Mucosa of rectum (tissue), 2 donors: ENCODE data around the gene CBY1.

Experiments
- H3K27ac ChIP-seq, 2 donors: one replicate each; pipeline ENCODE4 v1.7.0; 2013; ENCODE audit warnings: inconsistent platforms in 2 of 2, low read depth in 2 of 2, low read length in 2 of 2
- H3K27me3 ChIP-seq, 2 donors: one replicate each; pipeline ENCODE4 v1.7.0; 2013; ENCODE audit warnings: low read length in 2 of 2; ENCODE audit not compliant: control insufficient read depth in 2 of 2, insufficient read depth in 2 of 2
- H3K36me3 ChIP-seq, 2 donors: one replicate each; pipeline ENCODE4 v1.7.0; 2013; ENCODE audit warnings: low read length in 2 of 2; ENCODE audit not compliant: control insufficient read depth in 2 of 2, insufficient read depth in 2 of 2
- H3K4me1 ChIP-seq, 2 donors: one replicate each; pipeline ENCODE4 v1.7.0; 2013; ENCODE audit warnings: low read length in 2 of 2, mild to moderate bottlenecking in 1 of 2; ENCODE audit not compliant: control insufficient read depth in 2 of 2, insufficient read depth in 2 of 2
- H3K4me3 ChIP-seq, 2 donors: one replicate each; pipeline ENCODE4 v1.7.0; 2013; ENCODE audit warnings: low read length in 2 of 2
- H3K9ac ChIP-seq, 2 donors: one replicate each; pipeline ENCODE4 v1.7.0; 2013; ENCODE audit warnings: low read length in 2 of 2, low read depth in 1 of 2, mild to moderate bottlenecking in 1 of 2
- H3K9me3 ChIP-seq, 2 donors: one replicate each; pipeline ENCODE4 v1.7.0; 2013; ENCODE audit warnings: low read length in 2 of 2; ENCODE audit not compliant: control insufficient read depth in 2 of 2
- donor health status: healthy.
- donor health status: Normal muscosa, but diverticular disease.

CBY1 gene

DNA sequence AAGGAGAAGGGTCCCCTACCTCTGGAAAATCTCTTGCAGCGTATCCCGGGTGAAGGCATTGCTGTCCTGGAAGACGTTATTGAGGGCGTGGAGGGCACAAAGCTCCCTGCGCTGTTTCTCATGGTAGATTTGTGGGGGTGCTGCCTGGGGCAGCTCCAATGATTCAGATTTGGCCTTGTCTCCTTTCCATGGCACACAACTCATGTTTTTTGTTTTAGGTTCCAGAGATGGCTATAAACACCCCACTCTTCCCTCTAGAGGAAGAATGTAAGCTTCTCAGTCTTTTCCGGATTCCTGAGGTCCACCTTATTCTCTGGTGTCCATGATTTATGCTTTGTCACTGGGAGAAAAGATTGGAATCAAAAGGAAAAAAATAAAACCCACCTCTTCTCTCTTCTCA lies 43.3 kb downstream of the CBY1 start:
- Histone ChIP-seq H3K4me1 (peaks cover 49 to 54% of the 10 kb centered on the region in 2 donors), H3K36me3 (peaks cover 0 to 2% of the 10 kb centered on the region in 2 donors), H3K9me3 (no peaks in the 10 kb centered on the region), H3K4me3 (peak overlapping the region; percentile 83 to 87), H3K27ac (peak overlapping the region; percentile 98 to 99), H3K9ac (peak overlapping the region; percentile 96 to 99), H3K27me3 (no peaks in the 10 kb centered on the region)

DNA sequence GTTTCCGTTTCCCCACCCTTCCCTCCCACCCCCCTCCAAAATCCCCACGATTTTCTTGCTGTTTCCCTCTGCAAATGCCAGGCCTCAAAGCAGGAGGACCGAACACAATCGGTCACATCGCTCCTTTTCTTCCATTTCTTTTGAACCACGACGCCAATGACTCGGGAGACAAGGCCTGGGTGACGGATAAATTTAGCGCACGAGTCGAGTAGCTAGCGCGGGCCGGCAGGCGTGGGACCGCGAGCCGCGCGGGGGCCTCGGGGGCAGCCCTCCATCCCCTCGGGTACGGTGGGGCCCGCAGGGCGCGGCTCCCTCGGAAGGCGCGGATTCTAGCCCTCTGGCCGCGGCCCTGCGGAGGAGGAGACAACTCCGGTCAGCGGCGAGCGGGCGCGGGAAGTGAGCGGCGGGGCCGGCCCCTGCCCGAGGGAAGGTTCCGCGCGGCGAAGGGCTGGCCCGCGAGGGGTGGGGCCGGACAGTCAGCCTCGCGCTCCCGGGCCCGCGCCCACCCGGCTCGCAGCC lies 43.9 kb downstream of the CBY1 start:
- Histone ChIP-seq H3K4me1 (peaks cover 50 to 52% of the 10 kb centered on the region in 2 donors), H3K9ac (peak overlapping the region; percentile 96 to 99), H3K27me3 (no peaks in the 10 kb centered on the region), H3K36me3 (peaks cover 0 to 2% of the 10 kb centered on the region in 2 donors), H3K9me3 (no peaks in the 10 kb centered on the region), H3K4me3 (peak overlapping the region; percentile 83 to 87), H3K27ac (peak overlapping the region; percentile 98 to 99)

DNA sequence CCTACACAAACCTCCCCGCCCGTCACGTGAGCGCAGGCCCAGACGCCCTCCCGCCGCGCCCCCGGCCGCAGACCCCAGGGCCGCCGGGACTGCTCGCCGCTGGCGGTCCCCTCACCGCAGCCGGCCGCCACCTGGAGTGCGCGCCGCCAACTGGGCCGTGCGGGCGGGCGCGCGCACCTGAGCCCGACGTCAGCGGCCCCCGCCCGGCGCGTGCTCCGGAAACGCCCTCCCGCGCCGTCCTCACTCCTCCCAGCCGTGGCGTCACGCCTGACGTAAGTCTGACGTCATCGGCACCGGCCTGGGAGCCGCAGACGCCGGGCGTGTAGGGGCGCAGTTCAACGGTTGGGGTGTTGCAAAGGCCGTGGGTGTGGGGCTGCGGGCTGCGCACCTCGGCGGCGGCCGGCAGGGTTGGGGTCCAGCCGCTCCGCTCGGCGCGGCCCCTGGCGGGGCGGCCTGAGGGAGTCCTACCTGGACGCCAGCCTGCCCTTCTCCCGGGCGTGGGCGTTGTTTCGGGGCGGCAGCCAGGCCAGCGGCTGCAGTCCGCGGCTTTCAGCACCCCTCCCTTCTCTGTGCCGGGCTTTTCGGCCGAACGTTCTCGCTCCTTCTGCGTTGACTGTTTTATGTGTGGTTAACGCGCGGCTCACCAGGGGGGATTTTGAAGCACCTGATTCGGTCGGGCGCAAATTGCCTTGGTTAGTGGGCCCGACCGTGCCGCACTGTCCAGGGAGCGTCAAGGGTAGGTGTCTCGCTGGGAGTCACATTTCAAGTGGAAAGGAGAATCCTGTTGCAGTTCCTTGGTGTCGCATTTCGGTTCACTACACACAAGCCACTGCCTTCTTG lies 44.6 kb downstream of the CBY1 start, which contains the start of gene JOSD1:
Gene JOSD1, minus strand, starts transcription at position 155 of the 840 bp plus-strand sequence. CDS start 956 bp downstream, outside the sequence.
- Histone ChIP-seq H3K27ac (peak within 1 kb of the TSS; percentile 98 to 99), H3K4me3 (peak within 1 kb of the TSS; percentile 83 to 87), H3K9ac (peak within 1 kb of the TSS; percentile 96 to 99), H3K27me3 (no peaks in the 10 kb centered on the region), H3K36me3 (peaks cover 0 to 2% of the 10 kb centered on the region in 2 donors), H3K9me3 (no peaks in the 10 kb centered on the region), H3K4me1 (peaks cover 44 to 47% of the 10 kb centered on the region in 2 donors)

DNA sequence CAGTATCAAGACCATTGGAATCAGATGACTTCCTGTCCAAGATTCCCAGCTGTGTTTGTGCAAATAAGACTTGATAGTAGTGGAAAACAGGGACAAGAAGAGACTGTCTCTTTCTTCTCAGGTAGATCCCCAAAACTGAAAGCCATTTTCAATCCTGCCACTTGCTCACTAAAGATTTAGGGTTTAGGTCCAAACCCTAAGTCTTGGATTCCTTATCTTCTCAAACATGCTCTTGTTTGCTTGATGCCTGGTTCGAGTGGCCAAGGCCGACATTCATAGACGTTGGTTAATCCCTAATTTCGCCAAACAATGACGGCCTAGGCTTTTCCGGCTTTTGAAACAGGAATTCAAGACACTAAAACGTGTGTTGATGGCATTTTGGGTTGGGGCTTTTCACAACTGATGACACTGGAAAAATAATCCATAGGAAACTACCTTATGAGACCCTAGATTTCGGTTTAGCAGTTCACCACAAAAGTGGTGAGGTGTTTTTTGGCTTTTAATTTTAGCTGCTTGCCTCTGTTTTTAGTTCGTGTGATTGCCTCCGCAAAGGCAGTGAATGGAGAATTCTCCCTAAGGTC lies 48.3 kb downstream of the CBY1 start:
- Histone ChIP-seq H3K9me3 (no peaks in the 10 kb centered on the region), H3K4me1 (peaks cover 31 to 33% of the 10 kb centered on the region in 2 donors), H3K4me3 (peak overlapping the region; percentile 47 to 75), H3K27me3 (no peaks in the 10 kb centered on the region), H3K27ac (peak overlapping the region; percentile 90 to 95), H3K9ac (peak overlapping the region; percentile 64 to 72), H3K36me3 (peaks cover 0 to 9% of the 10 kb centered on the region in 2 donors)

DNA sequence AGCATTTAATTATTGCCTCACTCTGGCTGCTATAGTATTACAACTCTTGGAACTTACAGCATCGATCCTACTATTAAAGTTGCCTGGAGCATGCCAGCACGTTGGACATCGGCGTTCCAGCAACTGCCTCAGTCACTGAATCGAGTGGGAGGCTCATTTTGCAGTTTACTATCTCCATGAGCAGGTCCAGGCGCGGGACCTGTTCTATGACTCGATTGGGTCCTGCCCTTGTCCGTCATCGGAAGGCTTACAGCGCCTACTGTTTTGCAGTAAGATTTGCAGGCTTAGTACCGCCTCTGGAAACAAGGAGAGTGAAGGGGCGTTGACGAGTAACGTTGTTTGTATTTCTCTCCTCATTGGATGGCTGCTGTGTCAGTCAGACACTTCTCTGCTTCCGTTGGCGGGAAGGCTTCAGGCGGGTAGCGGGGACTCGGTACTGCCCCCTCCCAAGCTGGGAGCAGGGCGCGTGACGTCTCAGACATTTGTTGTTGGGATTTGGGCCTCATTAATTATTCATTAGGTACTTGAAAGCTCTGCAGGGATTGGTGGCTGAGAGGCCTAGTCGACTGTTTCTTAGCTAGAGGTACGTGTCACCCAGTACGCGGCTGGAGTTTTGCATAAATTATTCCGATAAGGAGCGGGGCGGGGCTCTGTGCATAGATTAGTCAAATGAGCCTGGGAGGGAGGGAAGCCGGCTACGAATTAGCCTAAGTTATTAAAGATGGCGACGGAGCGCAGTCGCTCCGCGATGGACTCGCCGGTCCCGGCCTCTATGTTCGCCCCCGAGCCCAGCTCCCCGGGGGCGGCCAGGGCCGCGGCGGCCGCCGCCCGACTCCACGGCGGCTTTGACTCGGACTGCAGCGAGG lies 49.0 kb downstream of the CBY1 start, which contains the start of gene GTPBP1:
Gene GTPBP1, plus strand, starts transcription at position 710 of the 866 bp plus-strand sequence. Its CDS starts 12 bp downstream, at position 722.
- H3K4me3 ChIP-seq = peak within 1 kb of the TSS; percentile 89 to 92
- H3K9ac ChIP-seq = peak within 1 kb of the TSS; percentile 91 to 99
- H3K27me3 ChIP-seq = no peaks in the 10 kb centered on the region
- H3K27ac ChIP-seq = peak within 1 kb of the TSS; percentile 95
- no peaks in the 10 kb centered on the region for H3K9me3 ChIP-seq
- H3K36me3 ChIP-seq = peaks cover 0 to 17% of the 10 kb centered on the region in 2 donors
- peaks cover 28 to 31% of the 10 kb centered on the region in 2 donors for H3K4me1 ChIP-seq

DNA sequence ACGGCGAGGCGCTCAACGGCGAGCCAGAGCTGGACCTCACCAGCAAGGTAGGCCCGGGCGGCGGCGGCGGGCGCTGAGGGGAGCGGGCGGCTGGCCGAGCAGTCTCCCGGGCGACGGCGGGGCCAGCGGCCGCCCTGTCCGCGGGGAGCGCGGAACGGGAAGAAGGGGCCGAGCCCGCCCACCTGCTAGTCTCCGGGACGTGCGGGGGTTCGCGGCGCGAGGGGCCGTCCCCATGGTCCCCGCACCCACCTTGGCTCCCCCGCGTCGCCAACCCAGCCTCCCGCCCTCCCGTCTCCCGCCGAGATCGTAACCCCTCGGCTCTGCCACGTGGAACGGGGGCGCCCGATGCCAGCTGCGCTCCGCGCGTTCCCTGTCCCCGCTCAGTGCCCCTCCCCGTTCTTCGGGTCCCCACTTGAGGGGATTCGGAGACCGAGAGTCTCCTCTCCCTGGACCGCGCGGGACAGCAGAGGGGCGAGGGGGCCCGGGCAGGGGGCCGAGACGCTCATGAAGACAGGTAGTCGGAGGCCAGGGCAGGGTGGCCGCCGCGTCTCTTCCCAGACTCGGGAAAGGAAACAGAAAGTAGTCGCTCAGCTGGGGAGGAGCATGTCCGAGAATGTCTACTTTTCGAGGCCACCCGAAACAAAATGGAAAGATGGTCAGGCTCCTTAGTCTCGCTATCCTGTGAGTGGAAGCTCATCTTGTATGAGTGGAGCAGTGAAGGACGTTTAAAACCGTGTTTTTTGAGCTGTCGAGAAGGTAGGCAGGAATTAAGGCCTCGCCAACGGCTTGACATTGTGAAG lies 49.9 kb downstream of the CBY1 start:
- peak overlapping the region; percentile 89 to 92 for H3K4me3 ChIP-seq
- no peaks in the 10 kb centered on the region for H3K27me3 ChIP-seq
- peaks cover 28 to 31% of the 10 kb centered on the region in 2 donors for H3K4me1 ChIP-seq
- H3K36me3 ChIP-seq = peaks cover 0 to 21% of the 10 kb centered on the region in 2 donors
- peak overlapping the region; percentile 95 for H3K27ac ChIP-seq
- H3K9me3 ChIP-seq = no peaks in the 10 kb centered on the region
- peak overlapping the region; percentile 91 to 99 for H3K9ac ChIP-seq

DNA sequence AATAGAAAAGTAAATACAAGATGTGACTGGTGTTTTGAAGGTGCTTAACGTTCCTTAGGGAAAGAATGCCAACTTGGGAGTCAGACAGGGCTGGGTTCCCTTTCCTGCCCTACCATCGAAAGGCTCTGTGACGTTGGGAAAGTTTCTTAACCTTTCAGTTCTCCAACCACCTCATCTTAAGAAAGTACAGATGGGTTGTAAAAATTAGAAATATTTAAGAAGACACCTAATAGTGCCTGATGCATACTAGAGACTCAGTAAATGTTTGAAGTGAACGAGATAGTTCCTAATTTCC lies 50.4 kb downstream of the CBY1 start:
- Histone ChIP-seq H3K9me3 (no peaks in the 10 kb centered on the region), H3K9ac (peak overlapping the region; percentile 91 to 99), H3K27ac (peak overlapping the region; percentile 95), H3K4me3 (peak overlapping the region; percentile 89 to 92), H3K27me3 (no peaks in the 10 kb centered on the region), H3K4me1 (peaks cover 23 to 27% of the 10 kb centered on the region in 2 donors), H3K36me3 (peaks cover 0 to 21% of the 10 kb centered on the region in 2 donors)

DNA sequence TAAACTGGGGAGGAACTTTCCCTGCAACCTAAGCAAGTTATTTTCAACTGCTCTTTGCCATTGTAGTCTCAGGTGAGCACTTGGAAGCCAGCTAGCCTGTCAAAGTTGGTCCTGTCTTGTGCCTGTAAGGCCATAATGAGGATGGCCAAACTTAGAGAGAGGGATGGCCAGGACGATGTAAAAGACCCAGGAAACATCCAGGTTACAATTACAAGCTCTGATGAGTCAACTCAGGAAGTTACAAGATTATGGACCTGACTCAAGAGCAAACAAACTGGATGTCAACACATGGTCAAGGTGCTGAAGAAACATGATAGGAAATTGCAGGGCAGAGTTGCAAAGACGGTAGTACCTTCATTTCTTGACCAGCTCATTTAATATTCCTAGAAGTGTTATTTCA lies 50.9 kb downstream of the CBY1 start:
- Histone ChIP-seq H3K4me1 (peaks cover 23 to 27% of the 10 kb centered on the region in 2 donors), H3K27me3 (no peaks in the 10 kb centered on the region), H3K4me3 (peak overlapping the region; percentile 89 to 92), H3K9me3 (no peaks in the 10 kb centered on the region), H3K9ac (peak overlapping the region; percentile 91 to 99), H3K36me3 (peaks cover 0 to 22% of the 10 kb centered on the region in 2 donors), H3K27ac (peak overlapping the region; percentile 95)

DNA sequence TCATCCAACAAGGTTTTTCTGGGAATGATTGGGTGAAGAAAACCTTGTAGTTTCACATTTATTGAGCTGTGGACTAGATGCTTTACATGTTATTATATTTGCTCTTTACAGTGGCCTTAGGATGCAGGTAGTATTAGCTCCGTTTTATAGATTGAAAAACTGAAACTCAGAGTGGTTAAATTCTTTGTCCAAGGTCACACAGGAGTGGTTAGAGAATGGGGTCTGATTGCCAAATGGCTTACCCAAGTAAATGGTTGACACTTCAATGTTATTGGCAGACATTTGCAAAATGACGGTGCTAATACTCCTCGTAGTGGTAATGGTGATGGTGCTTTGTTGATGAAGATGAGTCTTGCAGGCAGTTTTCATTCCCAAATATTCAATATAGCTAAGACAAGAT lies 51.5 kb downstream of the CBY1 start:
- no peaks in the 10 kb centered on the region for H3K9me3 ChIP-seq
- peak overlapping the region; percentile 89 to 92 for H3K4me3 ChIP-seq
- H3K27ac ChIP-seq = peak overlapping the region; percentile 27 to 56
- H3K27me3 ChIP-seq = no peaks in the 10 kb centered on the region
- H3K9ac ChIP-seq = no peak overlapping the region
- H3K36me3 ChIP-seq = peaks cover 4 to 29% of the 10 kb centered on the region in 2 donors
- peaks cover 25 to 27% of the 10 kb centered on the region in 2 donors for H3K4me1 ChIP-seq
